BJ (cell line): Measurements from ENCODE around the gene MMRN2. TPM values are rescaled to one million over a fixed set of nuclear protein-coding genes. Genes with fewer than 3 reads are reported as not detected.

ENCODE experiments used
- CTCF ChIA-PET: fragments of 350-600 bp; formaldehyde crosslinking; extraction: SDS; loops from one replicate; lab custom pipeline; 2021; ENCODE audit warnings: antibody characterized with exemption, inconsistent platforms; lab: Yijun Ruan, JAX
- POLR2A ChIA-PET: fragments of 300-600 bp; sonication (Branson Sonifier 250); formaldehyde crosslinking; extraction: SDS; loops from one replicate; lab custom pipeline; 2021; ENCODE audit warnings: antibody characterized with exemption; lab: Charles Lee
- DNase-seq: peaks from one replicate; pipeline ENCODE4 v3.0.0-alpha.2; 2011; ENCODE audit warnings: low read depth
- H3K27me3 ChIP-seq: 2 replicates; pipeline ENCODE4 v1.6.0; 2011; ENCODE audit warnings: low read length; ENCODE audit not compliant: control insufficient read depth, insufficient read depth
- H3K36me3 ChIP-seq: 2 replicates; pipeline ENCODE4 v1.5.1; 2011; ENCODE audit warnings: low read length; ENCODE audit not compliant: control insufficient read depth, insufficient read depth
- H3K4me3 ChIP-seq: 2 replicates; pipeline ENCODE4 v1.5.1; 2011; ENCODE audit warnings: low read depth, mild to moderate bottlenecking, control low read depth, low read length
- polyA plus RNA-seq: library from polyadenylated mRNA; depleted of rRNA; stranded (reverse); fragments of >200 nt; gene quantifications from 2 replicates; pipeline ENCODE4 v1.2.3, GENCODE V29; 2011
- TF ChIP-seq, protein P1 (sequence below): IDR thresholded peaks from 2 replicates; pipeline ENCODE4 v1.5.1; 2011; ENCODE audit warnings: low read depth, mild to moderate bottlenecking, control low read depth, inconsistent platforms, low read length, moderate library complexity; ENCODE audit not compliant: insufficient read depth

Gene MMRN2
- polyA plus RNA-seq, 1 experiment: 2.7 TPM

DNA sequence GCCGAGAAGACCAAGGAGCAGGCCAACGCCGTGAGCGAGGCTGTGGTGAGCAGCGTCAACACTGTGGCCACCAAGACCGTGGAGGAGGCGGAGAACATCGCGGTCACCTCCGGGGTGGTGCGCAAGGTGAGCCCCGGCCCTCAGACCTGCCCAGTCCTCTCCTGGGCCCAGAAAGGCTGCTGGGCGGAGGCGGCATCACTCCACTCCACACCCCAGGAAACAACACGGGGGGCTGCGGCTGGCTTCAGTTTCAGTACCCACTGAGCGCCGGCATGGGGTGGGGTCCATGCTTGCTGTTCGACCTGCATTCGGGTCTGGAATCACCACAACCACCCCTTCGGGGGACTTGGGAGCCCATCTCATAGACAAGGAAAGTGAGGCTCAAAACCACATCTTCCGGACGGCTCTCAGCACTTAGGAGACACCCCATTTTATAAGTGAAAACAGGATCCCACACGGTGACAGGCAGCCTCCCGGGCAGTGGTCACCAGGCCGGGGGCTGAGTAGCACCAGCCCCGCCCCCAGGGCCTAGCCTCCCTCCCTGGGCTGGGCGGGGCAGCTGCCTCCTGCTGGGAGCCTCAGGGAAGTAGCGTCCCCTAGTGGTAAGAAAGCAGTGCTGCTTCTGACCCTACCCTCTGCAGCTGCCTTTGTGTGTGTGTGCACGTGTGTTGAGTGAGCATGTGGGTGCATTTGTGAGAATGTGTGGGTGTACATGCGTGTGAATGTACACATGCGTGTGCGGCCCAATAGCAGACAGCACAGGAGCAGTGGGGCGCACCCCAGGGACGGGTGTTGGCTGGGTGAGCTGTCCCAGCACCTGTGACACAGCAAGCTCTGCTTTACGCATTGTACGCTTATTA is 2.8 kb upstream of the MMRN2 start:
- POLR2A ChIA-PET: no interaction called here
- CTCF ChIA-PET: interaction anchor here (0.5 to 19.2 kb wide), 14 partner anchors 8 to 286 kb away, joined by 3 to 346 read pairs (median 4); no protein-coding TSS in a partner anchor
- Histone ChIP-seq H3K4me3 (no peak overlapping the region), H3K36me3 (no peaks in the 10 kb centered on the region), H3K27me3 (no peaks in the 10 kb centered on the region)
- TF ChIP-seq, protein P1, sequence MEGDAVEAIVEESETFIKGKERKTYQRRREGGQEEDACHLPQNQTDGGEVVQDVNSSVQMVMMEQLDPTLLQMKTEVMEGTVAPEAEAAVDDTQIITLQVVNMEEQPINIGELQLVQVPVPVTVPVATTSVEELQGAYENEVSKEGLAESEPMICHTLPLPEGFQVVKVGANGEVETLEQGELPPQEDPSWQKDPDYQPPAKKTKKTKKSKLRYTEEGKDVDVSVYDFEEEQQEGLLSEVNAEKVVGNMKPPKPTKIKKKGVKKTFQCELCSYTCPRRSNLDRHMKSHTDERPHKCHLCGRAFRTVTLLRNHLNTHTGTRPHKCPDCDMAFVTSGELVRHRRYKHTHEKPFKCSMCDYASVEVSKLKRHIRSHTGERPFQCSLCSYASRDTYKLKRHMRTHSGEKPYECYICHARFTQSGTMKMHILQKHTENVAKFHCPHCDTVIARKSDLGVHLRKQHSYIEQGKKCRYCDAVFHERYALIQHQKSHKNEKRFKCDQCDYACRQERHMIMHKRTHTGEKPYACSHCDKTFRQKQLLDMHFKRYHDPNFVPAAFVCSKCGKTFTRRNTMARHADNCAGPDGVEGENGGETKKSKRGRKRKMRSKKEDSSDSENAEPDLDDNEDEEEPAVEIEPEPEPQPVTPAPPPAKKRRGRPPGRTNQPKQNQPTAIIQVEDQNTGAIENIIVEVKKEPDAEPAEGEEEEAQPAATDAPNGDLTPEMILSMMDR: peak; percentile 96
- DNase-seq: no peak

DNA sequence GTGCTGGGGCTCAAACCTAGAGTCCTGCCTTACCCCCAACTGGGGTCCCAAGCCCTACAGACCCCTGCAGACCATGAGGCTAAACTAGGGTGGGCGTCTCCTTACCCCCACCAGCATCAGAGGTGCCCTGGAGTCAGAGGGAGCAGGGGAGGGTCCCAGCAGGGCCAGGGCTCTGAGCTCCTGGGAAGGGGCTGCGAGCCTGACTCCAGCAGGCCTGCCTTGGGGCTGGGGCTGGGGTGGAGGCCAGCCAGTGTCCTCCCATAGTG is 2.3 kb upstream of the MMRN2 start:
- POLR2A ChIA-PET: interaction anchor here (1.7 kb wide), 1 partner anchor 10 kb away, joined by 4 read pairs; no protein-coding TSS in a partner anchor
- Histone ChIP-seq H3K27me3 (no peaks in the 10 kb centered on the region), H3K36me3 (no peaks in the 10 kb centered on the region), H3K4me3 (no peak overlapping the region)
- DNase-seq: no peak
- CTCF ChIA-PET: interaction anchor here (1.2 to 19.2 kb wide), 5 partner anchors 9 to 271 kb away, joined by 5 to 346 read pairs (median 7); partner anchors contain the start of gene ADIRF
- TF ChIP-seq, protein P1: no peak

DNA sequence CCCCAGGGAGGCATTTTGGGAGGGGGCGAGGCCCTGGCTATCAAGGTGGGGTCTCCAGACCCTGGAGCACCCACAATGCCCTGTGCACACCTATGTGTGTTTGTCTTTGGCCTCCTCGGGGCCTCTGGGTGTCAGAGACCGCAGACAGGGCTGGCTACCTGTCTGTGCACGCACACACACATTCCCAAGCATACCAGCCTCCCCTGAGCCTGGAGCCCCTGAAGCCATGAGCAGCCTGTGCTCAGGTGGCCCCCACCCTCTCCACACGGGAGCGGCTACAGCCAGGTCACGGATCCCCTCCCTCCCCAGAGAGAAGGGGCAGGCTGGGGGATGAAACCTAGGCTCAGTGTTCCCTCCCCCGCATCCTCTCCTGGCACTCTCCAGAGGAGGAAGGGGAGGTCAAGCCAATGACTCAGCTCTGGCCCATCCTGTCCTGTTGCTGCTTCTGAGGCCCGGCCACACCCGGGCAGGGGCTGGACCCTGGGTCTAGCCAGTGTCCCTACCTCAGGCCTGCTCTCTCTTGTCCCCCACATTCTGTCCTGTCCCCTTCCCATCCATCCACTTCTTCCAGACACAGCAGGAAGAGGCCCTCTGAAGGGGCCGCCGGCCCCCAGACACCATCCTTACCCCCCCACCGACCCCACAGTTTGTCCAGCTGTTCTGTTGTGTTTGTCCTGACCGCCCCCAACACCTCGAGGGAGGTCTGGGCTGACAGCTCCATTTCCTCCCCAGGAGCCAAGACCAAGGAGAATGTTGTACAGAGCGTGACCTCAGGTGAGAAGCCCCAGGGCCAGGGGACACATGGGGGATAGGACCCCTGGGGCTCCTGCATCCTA is 1.7 kb upstream of the MMRN2 start:
- POLR2A ChIA-PET: interaction anchor here (1.7 kb wide), 1 partner anchor 10 kb away, joined by 4 read pairs; no protein-coding TSS in a partner anchor

DNA sequence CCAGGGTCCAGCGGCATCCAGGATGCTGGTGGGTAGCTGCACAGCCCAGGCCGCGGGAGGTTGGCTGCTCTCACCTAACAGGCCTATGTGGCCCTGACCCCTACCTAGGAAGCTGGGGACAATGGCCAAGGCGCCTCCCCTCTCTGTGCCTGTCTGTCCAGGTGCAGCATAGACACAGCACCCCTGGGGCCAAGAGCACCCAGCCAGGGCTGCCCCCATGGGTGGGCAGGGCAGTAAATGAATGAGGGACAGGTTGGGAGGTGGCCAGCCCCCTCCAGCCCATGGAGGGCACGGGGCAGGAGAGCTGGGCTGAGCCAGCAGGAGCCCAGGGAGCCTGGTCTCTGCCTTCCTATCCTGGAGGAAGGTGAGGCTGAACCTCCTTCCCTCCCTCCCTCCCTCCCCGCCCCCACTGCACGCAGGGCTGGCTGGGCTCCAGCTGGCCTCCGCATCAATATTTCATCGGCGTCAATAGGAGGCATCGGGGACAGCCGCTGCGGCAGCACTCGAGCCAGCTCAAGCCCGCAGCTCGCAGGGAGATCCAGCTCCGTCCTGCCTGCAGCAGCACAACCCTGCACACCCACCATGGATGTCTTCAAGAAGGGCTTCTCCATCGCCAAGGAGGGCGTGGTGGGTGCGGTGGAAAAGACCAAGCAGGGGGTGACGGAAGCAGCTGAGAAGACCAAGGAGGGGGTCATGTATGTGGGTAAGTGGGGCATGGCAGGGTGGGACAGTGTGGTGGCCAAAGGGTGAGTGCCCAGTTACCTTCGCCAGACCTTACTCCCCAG is 893 bp upstream of the MMRN2 start, which contains the start of gene SNCG:
SNCG (plus strand) TSS at position 484 of the 785 bp plus-strand sequence; CDS start at position 583, 99 bp downstream.
- no peak within 1 kb of the TSS for H3K4me3 ChIP-seq
- no peaks in the 10 kb centered on the region for H3K27me3 ChIP-seq
- POLR2A ChIA-PET: interaction anchor here (1.7 kb wide), 1 partner anchor 11 kb away, joined by 4 read pairs; no protein-coding TSS in a partner anchor
- CTCF ChIA-PET: interaction anchor here (0.9 to 19.2 kb wide), 6 partner anchors 8 to 270 kb away, joined by 3 to 346 read pairs (median 6); partner anchors contain the start of gene ADIRF
- H3K36me3 ChIP-seq: no peaks in the 10 kb centered on the region
- TF ChIP-seq, protein P1: no peak
- no peak for DNase-seq

More for the DNA sequence above, 1.7 kb upstream of the MMRN2 start:
- Histone ChIP-seq H3K4me3 (no peak overlapping the region), H3K27me3 (no peaks in the 10 kb centered on the region), H3K36me3 (no peaks in the 10 kb centered on the region)
- CTCF ChIA-PET: interaction anchor here (0.9 to 19.2 kb wide), 7 partner anchors 9 to 270 kb away, joined by 3 to 346 read pairs (median 7); partner anchors contain the start of gene ADIRF
- no peak for DNase-seq
- TF ChIP-seq, protein P1: no peak
